Gastrocnemius medialis (tissue), 4 donors: ENCODE measurements around the gene PTPRCAP. TPM values are rescaled to one million over a fixed set of nuclear protein-coding genes. Genes with fewer than 3 reads are reported as not detected.

Experiments used
- ATAC-seq, 2 donors: fragments of 150-250 bp; one replicate each; pipeline ENCODE4 v1.9.1; 2016
- DNase-seq, 2 donors: peaks; one replicate each; pipeline ENCODE4 v3.0.0-alpha.2; 2019
- H3K27ac ChIP-seq, 4 donors: fragments of 200-600 bp; sonication (generic); 1 replicate in 1 of 4; 2 replicates in 3 of 4; pipeline ENCODE4 v1.5.1; 2016 to 2018; ENCODE audit warnings: mild to moderate bottlenecking in 2 of 4, moderate library complexity in 1 of 4
- H3K27me3 ChIP-seq, 3 donors: fragments of 200-600 bp; sonication (generic) in 2 of 3; 1 replicate in 1 of 3; 2 replicates in 2 of 3; pipeline versions ENCODE4 v1.5.1 to v1.6.0; 2016 to 2019; ENCODE audit warnings: mild to moderate bottlenecking in 1 of 3, moderate library complexity in 1 of 3
- H3K36me3 ChIP-seq, 2 donors: fragments of 200-600 bp; sonication (generic) in 1 of 2; one replicate each; pipeline ENCODE4 v1.5.1; 2017 to 2018
- H3K4me1 ChIP-seq, 2 donors: fragments of 200-600 bp; sonication (generic) in 1 of 2; one replicate each; pipeline ENCODE4 v1.5.1; 2016 to 2017; ENCODE audit warnings: mild to moderate bottlenecking in 2 of 2
- H3K4me3 ChIP-seq, 4 donors: fragments of 200-600 bp; sonication (generic) in 3 of 4; 1 replicate in 1 of 4; 2 replicates in 3 of 4; pipeline ENCODE4 v1.5.1; 2016 to 2019; ENCODE audit warnings: mild to moderate bottlenecking in 2 of 4
- H3K9me3 ChIP-seq, 3 donors: fragments of 200-600 bp; sonication (generic) in 2 of 3; 1 replicate in 1 of 3; 2 replicates in 2 of 3; pipeline ENCODE4 v1.5.1; 2016 to 2019
- CTCF ChIP-seq, 5 experiments: fragments of 450-650 bp in 3 of 5; fragments of 200-600 bp in 2 of 5; sonication (generic) in 2 of 5; IDR thresholded peaks in 4 of 5; conservative IDR thresholded peaks in 1 of 5; 1 replicate in 4 of 5; 2 replicates in 1 of 5; pipeline ENCODE4 v1.5.1; 2016 to 2019; ENCODE audit warnings: antibody characterized with exemption in 5 of 5, mild to moderate bottlenecking in 3 of 5, moderate library complexity in 3 of 5
- POLR2A ChIP-seq, 2 donors: fragments of 450-650 bp; IDR thresholded peaks; one replicate each; pipeline ENCODE4 v1.6.1; 2017; ENCODE audit warnings: antibody characterized with exemption in 2 of 2, mild to moderate bottlenecking in 2 of 2, moderate library complexity in 2 of 2
- in situ Hi-C, 4 donors: fragments of 200-750 bp; cut with MboI; loops; one replicate each; pipeline versions ENCODE4 v1.15.0 to v1.8.0; 2017; ENCODE audit warnings: low sequenced_read_pairs in 4 of 4
- intact Hi-C: fragments of 100-400 bp; cut with DNase I; formaldehyde crosslinking; loops from one replicate; pipeline ENCODE4 v1.15.1; 2023; ENCODE audit warnings: low total_unique reads
- total RNA-seq, 4 donors: library from RNA; depleted of rRNA; stranded (reverse); fragments of >200 nt; gene quantifications; one replicate each; pipeline versions ENCODE4 v1.1.0 to v1.2.3, GENCODE V29; 2016

PTPRCAP gene
- total RNA-seq, 4 donors from 2014 or later, result 0.47 to 1.5 (median 1.3) TPM

GRCh38 chr11:67410984-67411784, 26.3 kb downstream of the PTPRCAP start:
- intact Hi-C loops, result no loop called here
- ATAC-seq, result no peak
- H3K27ac ChIP-seq, result no peak overlapping the region

GRCh38 chr11:67410369-67410831, 27.1 kb downstream of the PTPRCAP start:
- Histone ChIP-seq H3K27ac (no peak overlapping the region), H3K4me3 (no peak overlapping the region), H3K27me3 (peaks cover 17 to 31% (median 25%) of the 10 kb centered on the region in 3 donors), H3K36me3 (no peaks in the 10 kb centered on the region), H3K4me1 (peaks cover 0 to 6% of the 10 kb centered on the region in 2 donors), H3K9me3 (no peaks in the 10 kb centered on the region)
- in situ Hi-C loops, result no loop called here
- no peak for TF ChIP-seq POLR2A (IDR thresholded peaks at IDR 0.05)
- no peak for TF ChIP-seq CTCF (IDR thresholded peaks at IDR 0.05 in 4 of 5, conservative IDR thresholded peaks at IDR 0.05 in 1 of 5)
- no peak for ATAC-seq
- no peak for DNase-seq
- intact Hi-C loops, result no loop called here

More at GRCh38 chr11:67410984-67411784, 26.3 kb downstream of the PTPRCAP start:
- Histone ChIP-seq H3K27me3 (peaks cover 17 to 31% (median 25%) of the 10 kb centered on the region in 3 donors), H3K36me3 (no peaks in the 10 kb centered on the region), H3K9me3 (no peaks in the 10 kb centered on the region), H3K4me3 (no peak overlapping the region), H3K4me1 (peaks cover 4 to 11% of the 10 kb centered on the region in 2 donors)
- in situ Hi-C loops, result no loop called here
- no peak for DNase-seq
- TF ChIP-seq POLR2A (IDR thresholded peaks at IDR 0.05) (no peak), CTCF (IDR thresholded peaks at IDR 0.05 in 4 of 5, conservative IDR thresholded peaks at IDR 0.05 in 1 of 5) (no peak)

- in situ Hi-C loops (no loop called here), intact Hi-C loops (no loop called here)
- Histone ChIP-seq H3K27ac (no peak overlapping the region), H3K9me3 (no peaks in the 10 kb centered on the region), H3K4me3 (no peak overlapping the region), H3K4me1 (peaks cover 0 to under 1% of the 10 kb centered on the region in 2 donors), H3K27me3 (peaks cover 17 to 31% (median 25%) of the 10 kb centered on the region in 3 donors), H3K36me3 (no peaks in the 10 kb centered on the region)
- TF ChIP-seq CTCF (IDR thresholded peaks at IDR 0.05 in 4 of 5, conservative IDR thresholded peaks at IDR 0.05 in 1 of 5), result no peak
- DNase-seq (no peak), ATAC-seq (no peak)
Measured at GRCh38 chr11:67409781-67410368, 27.6 kb downstream of the PTPRCAP start.

GRCh38 chr11:67409261-67409666, 28.2 kb downstream of the PTPRCAP start:
- no peak overlapping the region for H3K27ac ChIP-seq
- no peaks in the 10 kb centered on the region for H3K9me3 ChIP-seq
- ATAC-seq (no peak), DNase-seq (no peak)
- no peaks in the 10 kb centered on the region for H3K4me1 ChIP-seq
- peaks cover 17 to 31% (median 25%) of the 10 kb centered on the region in 3 donors for H3K27me3 ChIP-seq
- in situ Hi-C loops (no loop called here), intact Hi-C loops (no loop called here)
- H3K4me3 ChIP-seq, result no peak overlapping the region
- TF ChIP-seq CTCF (IDR thresholded peaks at IDR 0.05 in 4 of 5, conservative IDR thresholded peaks at IDR 0.05 in 1 of 5) (no peak), POLR2A (IDR thresholded peaks at IDR 0.05) (no peak)
- H3K36me3 ChIP-seq, result no peaks in the 10 kb centered on the region
